Liver (tissue), 3 donors: ENCODE measurements around the gene WWOX.

Source experiments
- ATF3 ChIP-seq: IDR thresholded peaks from 2 replicates; pipeline ENCODE4 v1.6.1; 2016; ENCODE audit warnings: antibody characterized with exemption
- CTCF ChIP-seq: fragments of 150-350 bp; IDR thresholded peaks from 2 replicates; pipeline ENCODE4 v1.5.1; 2017; ENCODE audit warnings: improper control_type of control experiment, low read depth, low read length; ENCODE audit not compliant: missing input control
- FOXA1 ChIP-seq: IDR thresholded peaks from 2 replicates; pipeline ENCODE4 v1.6.1; 2016; ENCODE audit warnings: antibody characterized with exemption
- GABPA ChIP-seq, 2 donors: IDR thresholded peaks in 1 of 2; conservative IDR thresholded peaks in 1 of 2; 2 replicates each; pipeline ENCODE4 v1.6.1; 2016; ENCODE audit warnings: antibody characterized with exemption in 2 of 2, mild to moderate bottlenecking in 1 of 2, moderate library complexity in 1 of 2
- JUND ChIP-seq, 2 donors: IDR thresholded peaks; 2 replicates each; pipeline ENCODE4 v1.6.1; 2016; ENCODE audit warnings: antibody characterized with exemption in 2 of 2
- MAX ChIP-seq: IDR thresholded peaks from 2 replicates; pipeline ENCODE4 v1.6.1; 2016; ENCODE audit warnings: antibody characterized with exemption
- RAD21 ChIP-seq, 2 donors: IDR thresholded peaks; 2 replicates each; pipeline ENCODE4 v1.6.1; 2016; ENCODE audit warnings: antibody characterized with exemption in 2 of 2, mild to moderate bottlenecking in 2 of 2
- REST ChIP-seq: IDR thresholded peaks from 2 replicates; pipeline ENCODE4 v1.6.1; 2016; ENCODE audit warnings: antibody characterized with exemption, mild to moderate bottlenecking
- RXRA ChIP-seq, 2 donors: IDR thresholded peaks; 2 replicates each; pipeline ENCODE4 v1.6.1; 2017 to 2018; ENCODE audit warnings: antibody characterized with exemption in 2 of 2, mild to moderate bottlenecking in 1 of 2
- TAF1 ChIP-seq: conservative IDR thresholded peaks from 2 replicates; pipeline ENCODE4 v1.6.1; 2016; ENCODE audit warnings: antibody characterized with exemption, mild to moderate bottlenecking
- YY1 ChIP-seq: IDR thresholded peaks from 2 replicates; pipeline ENCODE4 v1.6.1; 2016; ENCODE audit warnings: antibody characterized with exemption, mild to moderate bottlenecking
- ZBTB33 ChIP-seq: IDR thresholded peaks from 2 replicates; pipeline ENCODE4 v1.6.1; 2016; ENCODE audit warnings: antibody characterized with exemption
- donor health status: healthy.
- donor health status: healthy.

GRCh38 chr16:78180349-78180748 lies 80.9 kb downstream of the WWOX start:
- no peak for TF ChIP-seq CTCF
- no peak for TF ChIP-seq JUND (IDR thresholded peaks at IDR 0.05)
- no peak for TF ChIP-seq MAX
- no peak for TF ChIP-seq REST
- no peak for TF ChIP-seq RAD21 (IDR thresholded peaks at IDR 0.05)
- no peak for TF ChIP-seq GABPA (IDR thresholded peaks at IDR 0.05 in 1 of 2, conservative IDR thresholded peaks at IDR 0.05 in 1 of 2)
- TF ChIP-seq TAF1: no peak
- TF ChIP-seq FOXA1: no peak
- TF ChIP-seq RXRA (IDR thresholded peaks at IDR 0.05): no peak
- TF ChIP-seq ZBTB33: no peak
- no peak for TF ChIP-seq YY1
- TF ChIP-seq ATF3: no peak
